Peyer's patch (tissue), 4 donors: ENCODE measurements around the gene RMND5A.

Source experiments
- CTCF ChIP-seq, 6 experiments: fragments of 450-650 bp in 4 of 6; fragments of 200-600 bp in 2 of 6; sonication (generic) in 1 of 6; IDR thresholded peaks; one replicate each; pipeline ENCODE4 v1.5.1; 2017 to 2019; ENCODE audit warnings: antibody characterized with exemption in 6 of 6, mild to moderate bottlenecking in 3 of 6, moderate library complexity in 1 of 6
- POLR2A ChIP-seq, 2 donors: fragments of 450-650 bp; IDR thresholded peaks; one replicate each; pipeline ENCODE4 v1.5.1; 2017; ENCODE audit warnings: antibody characterized with exemption in 2 of 2, mild to moderate bottlenecking in 2 of 2, moderate library complexity in 2 of 2

- TF ChIP-seq POLR2A (IDR thresholded peaks at IDR 0.05) (no peak), CTCF (IDR thresholded peaks at IDR 0.05) (no peak)
Measured at GRCh38 chr2:86706220-86706619, 13.9 kb upstream of the RMND5A start.
